HepG2 (cell line): Measurements from ENCODE around the gene AJM1. TPM values are rescaled to one million over a fixed set of nuclear protein-coding genes. Genes with fewer than 3 reads are reported as not detected.

Source experiments
- ARNT ChIP-seq: fragments of 450-650 bp; IDR thresholded peaks from 2 replicates; pipeline ENCODE4 v1.6.1; 2017
- BCLAF1 ChIP-seq: fragments of 450-650 bp; IDR thresholded peaks from 2 replicates; pipeline ENCODE4 v1.6.1; 2017; ENCODE audit warnings: mild to moderate bottlenecking
- CBFB ChIP-seq: sonication (generic); formaldehyde crosslinking; IDR thresholded peaks from 2 replicates; pipeline ENCODE4 v1.4.0; 2020; ENCODE audit warnings: missing genetic modification reagents
- E2F1 ChIP-seq: sonication (generic); formaldehyde crosslinking; IDR thresholded peaks from 2 replicates; pipeline ENCODE4 v1.5.0; 2020; ENCODE audit warnings: missing genetic modification reagents
- ETV6 ChIP-seq: sonication (generic); formaldehyde crosslinking; conservative IDR thresholded peaks from 2 replicates; pipeline ENCODE4 v1.4.0; 2020; ENCODE audit warnings: missing genetic modification reagents
- GATA4 ChIP-seq: sonication (generic); IDR thresholded peaks from 2 replicates; pipeline ENCODE4 v1.6.1; 2016; ENCODE audit warnings: antibody characterized with exemption, low read depth, borderline replicate concordance
- IKZF5 ChIP-seq: IDR thresholded peaks from 2 replicates; pipeline ENCODE4 v1.6.1; 2018; ENCODE audit warnings: missing genetic modification reagents, mild to moderate bottlenecking, missing compliant biosample characterization
- MAF1 ChIP-seq: sonication (generic); formaldehyde crosslinking; IDR thresholded peaks from 2 replicates; pipeline ENCODE4 v1.5.0; 2020; ENCODE audit warnings: missing genetic modification reagents, borderline replicate concordance
- MIXL1 ChIP-seq: IDR thresholded peaks from 2 replicates; pipeline ENCODE4 v1.6.1; 2016
- MTF1 ChIP-seq: sonication (generic); formaldehyde crosslinking; IDR thresholded peaks from 2 replicates; pipeline ENCODE4 v1.5.0; 2020; ENCODE audit warnings: missing genetic modification reagents
- NFKBIZ ChIP-seq: IDR thresholded peaks from 2 replicates; pipeline ENCODE4 v1.6.1; 2018; ENCODE audit warnings: missing genetic modification reagents, missing compliant biosample characterization
- NR0B2 ChIP-seq: sonication (generic); formaldehyde crosslinking; IDR thresholded peaks from 2 replicates; pipeline ENCODE4 v1.4.0; 2020; ENCODE audit warnings: mild to moderate bottlenecking, missing genetic modification reagents
- SOX13 ChIP-seq, 3 experiments: fragments of 450-650 bp in 1 of 3; sonication (generic) in 1 of 3; formaldehyde crosslinking in 1 of 3; IDR thresholded peaks in 2 of 3; conservative IDR thresholded peaks in 1 of 3; 2 replicates each; pipeline versions ENCODE4 v1.5.0 to v1.6.1; 2016 to 2020; ENCODE audit warnings: antibody characterized with exemption in 1 of 3, mild to moderate bottlenecking in 1 of 3, missing compliant biosample characterization in 1 of 3, missing genetic modification reagents in 1 of 3, moderate library complexity in 1 of 3
- SSRP1 ChIP-seq: IDR thresholded peaks from 2 replicates; pipeline ENCODE4 v1.6.1; 2016; ENCODE audit warnings: control low read depth
- TAF15 ChIP-seq: fragments of 200-400 bp; formaldehyde crosslinking; IDR thresholded peaks from one replicate; pipeline ENCODE4 v1.6.1; 2018; ENCODE audit warnings: mild to moderate bottlenecking, low read depth, low read length; ENCODE audit not compliant: poor library complexity, severe bottlenecking
- YEATS4 ChIP-seq: sonication (generic); formaldehyde crosslinking; IDR thresholded peaks from 2 replicates; pipeline ENCODE4 v1.4.0; 2020; ENCODE audit warnings: missing genetic modification reagents, borderline replicate concordance
- YY1 ChIP-seq: IDR thresholded peaks from 2 replicates; pipeline ENCODE4 v1.6.1; 2011; ENCODE audit warnings: low read length, low read depth, moderate library complexity, mild to moderate bottlenecking; ENCODE audit not compliant: insufficient read depth, insufficient replicate concordance
- ZFP90 ChIP-seq: sonication (generic); formaldehyde crosslinking; IDR thresholded peaks from 2 replicates; pipeline ENCODE4 v1.8.0; 2022; ENCODE audit warnings: missing genetic modification reagents, mild to moderate bottlenecking, inconsistent platforms, borderline replicate concordance
- ZGPAT ChIP-seq: IDR thresholded peaks from 2 replicates; pipeline ENCODE4 v1.6.1; 2016; ENCODE audit warnings: mild to moderate bottlenecking
- ZNF253 ChIP-seq: sonication (generic); formaldehyde crosslinking; IDR thresholded peaks from 2 replicates; pipeline ENCODE4 v1.8.0; 2022; ENCODE audit warnings: mild to moderate bottlenecking, missing genetic modification reagents, borderline replicate concordance
- ZNF619 ChIP-seq: sonication (generic); formaldehyde crosslinking; IDR thresholded peaks from 2 replicates; pipeline ENCODE4 v1.4.0; 2020; ENCODE audit warnings: mild to moderate bottlenecking, missing genetic modification reagents
- polyA plus RNA-seq, 8 experiments: library from polyadenylated mRNA; depleted of rRNA in 3 of 8; stranded (reverse) in 7 of 8; unstranded in 1 of 8; fragments of >200 nt; fragmentation: Illumina TruSeq in 4 of 8; extraction: Trizol in 4 of 8; gene quantifications; 2 replicates each; pipeline versions ENCODE4 v1.2.1 to v1.2.3, GENCODE V29; 2011 to 2016; ENCODE audit warnings: low read depth in 4 of 8, missing spikeins in 1 of 8, mixed read lengths in 1 of 8; ENCODE audit not compliant: insufficient read depth in 1 of 8
- total RNA-seq, 5 experiments: library from RNA; depleted of rRNA; stranded (reverse); fragments of >200 nt; fragmentation: Illumina TruSeq; extraction: Trizol; gene quantifications; 2 replicates each; pipeline ENCODE4 v1.2.3, GENCODE V29; 2016; ENCODE audit warnings: low read depth in 1 of 5

Gene AJM1
- total and polyA plus RNA-seq, 2 of the 13 experiments (the other 11 are each of a cell fraction or from before 2014, with no cell fraction given) = 1.1 to 1.2 TPM

GRCh38 chr9:136885950-136886578, 43.8 kb downstream of the AJM1 start, which contains the start of gene TRAF2 (continued):
- TF ChIP-seq IKZF5 (peak; percentile 28; the same call in 1 of the 2 replicates), ARNT (no peak), MAF1 (CRISPR knock-in tag) (peak; percentile 70; the same call in 1 of the 2 replicates), ZGPAT (CRISPR knock-in tag) (peak; percentile 21; the same call in 1 of the 2 replicates), GATA4 (peak; percentile 58; the same call in 1 of the 2 replicates), SOX13 (IDR thresholded peaks at IDR 0.05) (no peak), SOX13 (CRISPR knock-in tag; conservative IDR thresholded peaks at IDR 0.05 in 1 of 2, IDR thresholded peaks at IDR 0.05 in 1 of 2) (no peak), MTF1 (CRISPR knock-in tag) (no peak), ZFP90 (CRISPR knock-in tag) (peak; percentile 74; the same call in 1 of the 2 replicates), YEATS4 (CRISPR knock-in tag) (peak; percentile 49; the same call in 1 of the 2 replicates), BCLAF1 (no peak), NFKBIZ (CRISPR knock-in tag) (peak; percentile 36; the same call in 1 of the 2 replicates), ZNF619 (CRISPR knock-in tag) (no peak), CBFB (CRISPR knock-in tag) (peak; percentile 64; the same call in 1 of the 2 replicates), MIXL1 (CRISPR knock-in tag) (0 out of 2 replicates have a peak, but pooled peaks have one; percentile 15), TAF15 (no peak), YY1 (peak; percentile 17), SSRP1 (CRISPR knock-in tag) (no peak), E2F1 (CRISPR knock-in tag) (peak; percentile 81), ETV6 (CRISPR knock-in tag) (peak; percentile 62; the same call in 1 of the 2 replicates), ZNF253 (0 out of 2 replicates have a peak, but pooled peaks have one; percentile 45), NR0B2 (CRISPR knock-in tag) (peak; percentile 64; the same call in 1 of the 2 replicates)
